Astrocyte (in vitro differentiated cells and primary cell): ENCODE measurements around the gene PLEKHM3.

Experiments used
- EZH2 ChIP-seq: IDR thresholded peaks from 2 replicates; pipeline ENCODE4 v1.6.1; 2012; ENCODE audit warnings: mild to moderate bottlenecking, low read length, inconsistent platforms; ENCODE audit not compliant: insufficient read depth
- TF ChIP-seq, protein P1 (sequence below): IDR thresholded peaks from 2 replicates; pipeline ENCODE4 v1.5.1; 2011; ENCODE audit warnings: low read depth, mild to moderate bottlenecking, inconsistent platforms, low read length, moderate library complexity; ENCODE audit not compliant: insufficient read depth

DNA sequence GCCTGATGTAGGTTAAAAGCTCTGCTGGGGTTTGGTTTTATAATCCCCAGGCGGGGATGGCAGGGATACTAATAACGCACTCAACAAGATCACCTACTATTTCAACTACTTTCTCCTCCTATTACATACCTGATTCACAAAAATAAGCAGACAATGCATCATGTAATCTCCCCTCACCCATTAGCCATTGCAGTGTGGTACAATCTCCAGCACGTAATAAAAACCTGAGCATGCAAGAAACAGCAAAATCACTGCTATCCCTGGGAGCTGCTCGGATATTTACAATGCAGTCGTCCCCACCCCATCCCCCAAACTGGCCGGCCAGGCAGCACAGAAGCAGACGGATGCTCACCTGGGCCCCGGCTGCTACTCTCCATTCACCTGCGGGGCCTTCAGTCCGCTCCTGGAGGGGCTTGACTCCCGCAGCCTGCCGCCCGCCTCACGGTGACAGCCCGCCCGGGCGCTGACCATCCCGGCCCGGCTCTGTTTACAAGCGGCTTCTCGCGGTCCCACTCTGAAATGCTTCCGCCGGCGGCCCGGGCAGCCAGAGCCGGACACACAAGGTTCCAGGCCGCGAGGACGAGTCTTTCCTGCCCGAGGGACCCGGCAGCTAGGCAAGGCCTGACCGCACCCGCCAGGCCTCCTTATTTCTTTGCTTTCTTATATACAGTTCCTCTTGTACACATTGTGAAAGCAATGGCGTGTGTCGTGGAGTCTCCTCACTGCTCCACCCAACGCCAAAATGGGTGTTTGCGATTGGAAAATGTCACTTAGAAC, at the start of gene PLEKHM3:
- TF ChIP-seq, protein P1, sequence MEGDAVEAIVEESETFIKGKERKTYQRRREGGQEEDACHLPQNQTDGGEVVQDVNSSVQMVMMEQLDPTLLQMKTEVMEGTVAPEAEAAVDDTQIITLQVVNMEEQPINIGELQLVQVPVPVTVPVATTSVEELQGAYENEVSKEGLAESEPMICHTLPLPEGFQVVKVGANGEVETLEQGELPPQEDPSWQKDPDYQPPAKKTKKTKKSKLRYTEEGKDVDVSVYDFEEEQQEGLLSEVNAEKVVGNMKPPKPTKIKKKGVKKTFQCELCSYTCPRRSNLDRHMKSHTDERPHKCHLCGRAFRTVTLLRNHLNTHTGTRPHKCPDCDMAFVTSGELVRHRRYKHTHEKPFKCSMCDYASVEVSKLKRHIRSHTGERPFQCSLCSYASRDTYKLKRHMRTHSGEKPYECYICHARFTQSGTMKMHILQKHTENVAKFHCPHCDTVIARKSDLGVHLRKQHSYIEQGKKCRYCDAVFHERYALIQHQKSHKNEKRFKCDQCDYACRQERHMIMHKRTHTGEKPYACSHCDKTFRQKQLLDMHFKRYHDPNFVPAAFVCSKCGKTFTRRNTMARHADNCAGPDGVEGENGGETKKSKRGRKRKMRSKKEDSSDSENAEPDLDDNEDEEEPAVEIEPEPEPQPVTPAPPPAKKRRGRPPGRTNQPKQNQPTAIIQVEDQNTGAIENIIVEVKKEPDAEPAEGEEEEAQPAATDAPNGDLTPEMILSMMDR = no peak
- TF ChIP-seq EZH2 = no peak
